COLO668 (cell line): ENCODE results near the gene OR8D4.
"Not testable (repeated sequence)": the region's sequence is repeated elsewhere in the genome, so short reads cannot be mapped to it uniquely, and the experiment has no call there.

Experiments
- DNase-seq: peaks from one replicate; lab custom pipeline; 2025; ENCODE audit not compliant: unreplicated experiment; lab: John Stamatoyannopoulos, UW

OR8D4 gene

DNA sequence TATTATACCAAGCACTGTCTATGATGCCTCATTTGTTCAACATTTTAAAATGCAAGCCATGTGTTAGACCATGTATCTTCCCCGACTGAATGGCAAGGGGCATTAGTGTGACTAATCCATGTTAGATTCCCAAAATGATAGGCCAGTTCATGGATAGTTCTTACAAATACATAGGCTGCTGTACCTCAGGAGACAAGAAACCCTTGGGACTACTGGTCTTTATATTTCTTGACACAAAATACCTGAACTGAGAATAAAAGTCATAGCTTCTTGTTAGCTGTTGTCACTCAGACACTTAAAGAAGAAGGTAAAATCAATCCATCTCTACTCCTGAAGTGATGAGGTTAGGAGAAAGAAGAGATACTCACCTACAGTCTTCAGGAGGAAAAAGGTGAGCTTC lies at the start of gene OR8D4:
Gene OR8D4 (plus strand): TSS at position 301 of the 400 bp plus-strand sequence. CDS start 4,265 bp downstream, outside the sequence.
- no peak for DNase-seq

GRCh38 chr11:123852321-123852720 lies 49.6 kb upstream of the OR8D4 start:
- DNase-seq: no peak

GRCh38 chr11:123853038-123853437 lies 48.9 kb upstream of the OR8D4 start:
- DNase-seq: no peak

DNA sequence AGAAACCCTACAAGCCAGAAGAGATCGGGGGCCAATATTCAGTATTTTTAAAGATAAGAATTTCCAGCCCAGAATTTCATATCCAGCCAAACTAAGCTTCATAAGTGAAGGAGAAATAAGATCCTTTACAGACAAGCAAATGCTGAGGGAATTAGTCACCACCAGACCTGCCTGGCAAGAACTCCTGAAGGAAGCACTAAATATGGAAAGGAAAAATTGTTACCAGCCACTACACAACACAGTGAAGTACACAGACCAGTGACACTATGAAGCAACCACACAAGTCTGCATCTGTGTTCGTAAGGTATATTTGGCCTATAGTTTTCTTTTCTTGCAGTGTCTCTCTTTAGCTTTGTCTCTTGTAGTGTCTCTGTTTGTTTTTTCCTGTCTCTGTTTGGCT lies 45.5 kb upstream of the OR8D4 start:
- DNase-seq: no peak

- no peak for DNase-seq
Observed at GRCh38 chr11:123859731-123860130, 42.2 kb upstream of the OR8D4 start.

GRCh38 chr11:123865293-123865692 lies 36.7 kb upstream of the OR8D4 start:
- not testable (repeated sequence) for DNase-seq

DNA sequence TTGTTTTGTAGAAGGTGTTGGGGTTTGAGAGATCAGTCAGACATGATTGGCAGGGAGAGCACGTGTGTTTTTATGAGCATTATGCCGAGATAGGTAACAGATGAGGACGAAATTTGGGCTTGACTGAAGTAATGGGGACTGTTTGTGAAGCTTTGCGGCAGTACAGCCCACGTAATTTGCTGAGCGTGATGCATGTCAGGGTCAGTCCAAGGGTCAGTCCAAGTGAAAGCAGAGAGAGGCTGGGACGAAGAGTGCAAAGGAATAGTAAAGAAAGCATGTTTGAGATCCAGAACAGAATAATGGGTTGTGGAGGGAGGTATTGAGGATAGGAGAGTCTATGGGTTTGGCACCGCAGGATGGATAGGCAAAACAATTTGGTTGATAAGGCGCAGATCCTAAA lies 34.2 kb upstream of the OR8D4 start:
- DNase-seq: not testable (repeated sequence)

DNA sequence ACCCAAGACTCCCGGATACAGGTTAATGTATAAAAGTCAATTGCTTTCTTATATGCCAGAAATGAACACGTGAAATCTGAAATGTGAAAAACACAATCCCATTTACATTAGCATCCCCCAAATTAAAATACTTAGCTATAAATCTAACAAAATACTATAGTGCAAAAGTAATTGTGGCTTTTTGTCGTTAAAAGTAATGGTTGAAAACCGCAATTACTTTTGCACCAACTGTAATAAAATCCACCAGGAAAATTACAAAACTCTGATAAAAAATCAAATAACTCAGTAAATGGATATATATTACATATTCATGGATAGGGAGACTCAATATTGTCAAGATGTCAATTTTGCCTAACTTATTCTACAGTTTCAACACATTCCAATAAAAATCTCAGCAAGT lies 21.1 kb upstream of the OR8D4 start:
- no peak for DNase-seq

GRCh38 chr11:123885570-123885969 lies 16.4 kb upstream of the OR8D4 start, which contains the start of gene TMEM225:
TSS of gene TMEM225 (minus strand) at chr11:123885670. CDS start at chr11:123885425, 245 bp downstream.
- no peak for DNase-seq

- no peak for DNase-seq
Observed at GRCh38 chr11:123892031-123892430, 9.9 kb upstream of the OR8D4 start.

DNA sequence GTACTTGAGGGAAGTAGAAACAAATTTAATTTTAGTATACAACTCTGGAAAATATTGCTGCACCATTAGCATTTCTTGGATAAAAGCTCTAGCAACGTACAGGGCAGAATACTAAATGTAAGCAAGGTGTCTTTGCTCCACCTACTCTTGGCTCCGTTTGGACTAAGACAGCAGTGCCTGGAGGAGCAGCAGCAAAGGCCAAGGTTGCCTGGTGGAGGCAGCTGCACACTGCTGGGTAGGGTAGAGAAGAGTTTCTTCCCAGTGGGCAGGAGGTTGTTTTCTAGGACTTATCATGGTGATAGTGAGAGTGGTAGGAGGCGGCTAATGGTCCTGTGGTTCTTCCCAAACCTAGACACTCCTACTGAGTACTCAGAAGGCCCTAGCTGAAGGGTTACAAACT lies 2.2 kb upstream of the OR8D4 start:
- no peak for DNase-seq

- no peak for DNase-seq
Observed at GRCh38 chr11:123903932-123904331, 2.0 kb downstream of the OR8D4 start.

- no peak for DNase-seq
Observed at GRCh38 chr11:123904932-123905331, 3.0 kb downstream of the OR8D4 start.

DNA sequence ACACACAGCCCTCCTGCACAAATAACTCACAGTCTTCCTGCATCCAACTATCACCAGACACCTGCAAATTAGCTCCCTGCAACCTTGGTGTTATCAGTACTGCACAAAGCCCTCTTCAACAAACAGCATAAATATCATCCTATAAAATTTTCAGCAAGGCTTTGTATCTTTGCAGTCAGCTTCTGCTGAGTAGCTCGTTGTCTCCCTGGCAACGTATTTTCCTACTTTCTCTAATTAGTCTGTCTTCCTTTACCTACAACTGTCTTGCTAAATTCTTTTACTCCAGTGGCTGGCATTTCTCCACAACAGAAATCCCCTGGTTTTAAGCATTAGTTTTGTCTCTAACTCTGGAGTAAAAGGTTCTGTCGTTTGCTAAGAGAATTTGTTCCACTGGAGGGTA lies 3.9 kb downstream of the OR8D4 start:
- DNase-seq: no peak

GRCh38 chr11:123920943-123921342 lies 19.0 kb downstream of the OR8D4 start:
- no peak for DNase-seq

GRCh38 chr11:123924027-123924426 lies 22.1 kb downstream of the OR8D4 start:
- no peak for DNase-seq

GRCh38 chr11:123939317-123939716 lies 37.4 kb downstream of the OR8D4 start, which contains the start of gene OR4D5:
TSS of gene OR4D5 (plus strand) at chr11:123939617. CDS start at chr11:123939617, 0 bp downstream.
- no peak for DNase-seq

DNA sequence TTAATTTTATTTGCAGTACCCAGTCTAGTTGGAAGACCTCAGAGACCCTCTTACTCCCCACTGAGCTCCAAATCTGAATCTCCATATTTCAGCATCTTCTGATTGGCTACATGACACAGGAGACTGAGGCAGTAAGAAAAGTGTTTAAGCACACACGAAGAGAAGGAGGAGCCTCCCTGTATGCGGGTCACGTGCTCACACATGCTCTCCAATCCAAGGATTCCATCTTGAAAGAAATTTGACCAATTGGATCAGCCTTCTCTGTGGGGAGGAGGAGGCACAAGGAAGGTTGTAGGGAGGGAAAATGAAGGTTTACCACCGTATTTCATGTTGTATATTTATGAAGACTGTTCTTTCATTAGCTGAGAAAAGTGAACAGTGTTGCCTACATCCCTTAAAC lies 40.4 kb downstream of the OR8D4 start:
- no peak for DNase-seq

GRCh38 chr11:123943738-123944137 lies 41.8 kb downstream of the OR8D4 start, which contains the start of gene OR6T1:
TSS of gene OR6T1 (minus strand) at chr11:123943838. CDS start at chr11:123943838, 0 bp downstream.
- no peak for DNase-seq

GRCh38 chr11:123945132-123945531 lies 43.2 kb downstream of the OR8D4 start:
- no peak for DNase-seq

DNA sequence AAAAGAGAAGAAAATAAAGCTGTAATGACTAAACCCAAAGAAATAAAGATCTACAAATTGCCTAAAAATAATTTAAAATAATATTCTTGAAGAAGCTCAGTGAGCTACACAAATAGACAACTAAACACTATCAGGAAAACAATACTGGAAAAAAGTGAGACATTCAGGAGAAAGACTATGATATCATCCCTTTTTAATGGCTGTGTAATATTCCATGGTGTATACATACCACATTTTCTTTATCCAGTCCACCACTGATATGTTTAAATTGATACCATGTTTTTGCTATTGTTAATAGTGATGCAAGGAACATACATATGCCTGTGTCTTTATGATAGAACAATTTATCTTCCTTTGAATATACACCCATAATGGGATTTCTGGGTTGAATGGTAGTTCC lies 54.8 kb downstream of the OR8D4 start:
- DNase-seq: no peak
